Suprapubic skin (tissue), 4 donors: ENCODE results near the gene FASN. TPM values are rescaled to one million over a fixed set of nuclear protein-coding genes. Genes with fewer than 3 reads are reported as not detected.
A peak's percentile ranks its signal among the peaks of the same experiment; 100 is the strongest.

ENCODE experiments used
- DNase-seq, 2 donors: peaks; one replicate each; pipeline ENCODE4 v3.0.0-alpha.2; 2019; ENCODE audit warnings: low spot score in 2 of 2
- H3K27ac ChIP-seq: fragments of 200-600 bp; sonication (generic); one replicate; pipeline ENCODE4 v1.5.1; 2019
- H3K27me3 ChIP-seq: fragments of 200-600 bp; sonication (generic); one replicate; pipeline ENCODE4 v1.5.1; 2019
- H3K36me3 ChIP-seq: fragments of 200-600 bp; sonication (generic); one replicate; pipeline ENCODE4 v1.5.1; 2019
- H3K4me1 ChIP-seq: fragments of 200-600 bp; sonication (generic); one replicate; pipeline ENCODE4 v1.5.1; 2019
- H3K4me3 ChIP-seq: fragments of 200-600 bp; sonication (generic); one replicate; pipeline ENCODE4 v1.5.1; 2019; ENCODE audit warnings: mild to moderate bottlenecking
- H3K9me3 ChIP-seq: fragments of 200-600 bp; sonication (generic); one replicate; pipeline ENCODE4 v1.5.1; 2019
- EP300 ChIP-seq: sonication (generic); formaldehyde crosslinking; IDR thresholded peaks from one replicate; pipeline ENCODE4 v1.6.1; 2017; ENCODE audit warnings: antibody characterized with exemption
- POLR2A ChIP-seq, 2 donors: fragments of 450-650 bp; IDR thresholded peaks; one replicate each; pipeline ENCODE4 v1.6.1; 2017; ENCODE audit warnings: antibody characterized with exemption in 2 of 2, mild to moderate bottlenecking in 2 of 2, moderate library complexity in 2 of 2
- POLR2AphosphoS5 ChIP-seq, 3 donors: sonication (generic); formaldehyde crosslinking; IDR thresholded peaks; one replicate each; pipeline ENCODE4 v1.6.1; 2017; ENCODE audit warnings: antibody characterized with exemption in 3 of 3
- WGBS: methylation state at CpG from one replicate; pipeline ENCODE4 v1.1.5; 2018; 5-methylcytosine and 5-hydroxymethylcytosine counted together
- total RNA-seq, 4 donors: library from RNA; depleted of rRNA; stranded (reverse); fragments of >200 nt; gene quantifications; one replicate each; pipeline ENCODE4 v1.1.0, GENCODE V29; 2016
- TF ChIP-seq, protein P1 (sequence below), 2 donors: fragments of 200-600 bp in 1 of 2; fragments of 450-650 bp in 1 of 2; sonication (generic) in 1 of 2; IDR thresholded peaks; one replicate each; pipeline ENCODE4 v1.5.1; 2016 to 2019; ENCODE audit warnings: antibody characterized with exemption in 2 of 2, mild to moderate bottlenecking in 1 of 2, moderate library complexity in 1 of 2

Gene FASN
- total RNA-seq, 4 donors from 2014 or later, result 278 to 464 (median 359) TPM

DNA sequence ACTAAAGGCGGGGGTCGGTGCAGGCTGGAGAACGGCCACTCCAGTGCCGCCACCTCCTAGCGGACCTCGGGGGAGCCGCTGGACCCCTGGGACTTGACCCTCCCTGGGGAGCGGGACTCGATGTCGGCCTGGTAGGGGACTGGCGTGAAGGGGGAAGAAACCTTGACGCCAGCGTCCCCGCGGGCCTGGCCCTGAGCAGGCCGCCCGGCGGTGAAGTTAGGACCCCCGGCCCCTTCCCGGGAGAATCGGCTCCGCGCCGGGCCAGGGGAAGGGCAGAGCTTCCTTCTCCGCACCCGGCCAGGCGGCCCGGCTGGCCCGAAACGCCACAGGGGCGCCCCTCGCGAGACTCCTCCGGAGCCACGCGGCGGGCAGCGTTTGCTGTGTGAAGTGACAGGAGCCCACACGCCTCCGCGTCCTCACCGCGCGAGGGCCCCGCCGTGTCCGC lies 32.8 kb downstream of the FASN start:
- no peaks in the 10 kb centered on the region for H3K9me3 ChIP-seq
- TF ChIP-seq, protein P1, sequence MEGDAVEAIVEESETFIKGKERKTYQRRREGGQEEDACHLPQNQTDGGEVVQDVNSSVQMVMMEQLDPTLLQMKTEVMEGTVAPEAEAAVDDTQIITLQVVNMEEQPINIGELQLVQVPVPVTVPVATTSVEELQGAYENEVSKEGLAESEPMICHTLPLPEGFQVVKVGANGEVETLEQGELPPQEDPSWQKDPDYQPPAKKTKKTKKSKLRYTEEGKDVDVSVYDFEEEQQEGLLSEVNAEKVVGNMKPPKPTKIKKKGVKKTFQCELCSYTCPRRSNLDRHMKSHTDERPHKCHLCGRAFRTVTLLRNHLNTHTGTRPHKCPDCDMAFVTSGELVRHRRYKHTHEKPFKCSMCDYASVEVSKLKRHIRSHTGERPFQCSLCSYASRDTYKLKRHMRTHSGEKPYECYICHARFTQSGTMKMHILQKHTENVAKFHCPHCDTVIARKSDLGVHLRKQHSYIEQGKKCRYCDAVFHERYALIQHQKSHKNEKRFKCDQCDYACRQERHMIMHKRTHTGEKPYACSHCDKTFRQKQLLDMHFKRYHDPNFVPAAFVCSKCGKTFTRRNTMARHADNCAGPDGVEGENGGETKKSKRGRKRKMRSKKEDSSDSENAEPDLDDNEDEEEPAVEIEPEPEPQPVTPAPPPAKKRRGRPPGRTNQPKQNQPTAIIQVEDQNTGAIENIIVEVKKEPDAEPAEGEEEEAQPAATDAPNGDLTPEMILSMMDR (IDR thresholded peaks at IDR 0.05), result no peak
- no peak for TF ChIP-seq EP300
- no peak for TF ChIP-seq POLR2A (IDR thresholded peaks at IDR 0.05)
- no peak for TF ChIP-seq POLR2AphosphoS5 (IDR thresholded peaks at IDR 0.05)
- WGBS, result 0% methylated on average over 12 of the region's 47 CpGs
- no peaks in the 10 kb centered on the region for H3K27me3 ChIP-seq
- DNase-seq, result no peak
- H3K36me3 ChIP-seq, result peaks cover 37% of the 10 kb centered on the region
- H3K27ac ChIP-seq, result peak overlapping the region; percentile 85
- H3K4me3 ChIP-seq, result peak overlapping the region; percentile 96
- H3K4me1 ChIP-seq, result peaks cover 38% of the 10 kb centered on the region

GRCh38 chr17:82064433-82065192 lies 33.4 kb downstream of the FASN start:
- Histone ChIP-seq H3K36me3 (peaks cover 43% of the 10 kb centered on the region), H3K9me3 (no peaks in the 10 kb centered on the region), H3K4me3 (peak overlapping the region; percentile 96), H3K27ac (peak overlapping the region; percentile 85), H3K4me1 (peaks cover 38% of the 10 kb centered on the region), H3K27me3 (no peaks in the 10 kb centered on the region)
- no peak for TF ChIP-seq POLR2A (IDR thresholded peaks at IDR 0.05)
- TF ChIP-seq EP300, result no peak
- TF ChIP-seq, protein P1 (IDR thresholded peaks at IDR 0.05), result no peak
- no peak for TF ChIP-seq POLR2AphosphoS5 (IDR thresholded peaks at IDR 0.05)
- WGBS, result 12% methylated on average over 7 of the region's 36 CpGs
- DNase-seq, result no peak

DNA sequence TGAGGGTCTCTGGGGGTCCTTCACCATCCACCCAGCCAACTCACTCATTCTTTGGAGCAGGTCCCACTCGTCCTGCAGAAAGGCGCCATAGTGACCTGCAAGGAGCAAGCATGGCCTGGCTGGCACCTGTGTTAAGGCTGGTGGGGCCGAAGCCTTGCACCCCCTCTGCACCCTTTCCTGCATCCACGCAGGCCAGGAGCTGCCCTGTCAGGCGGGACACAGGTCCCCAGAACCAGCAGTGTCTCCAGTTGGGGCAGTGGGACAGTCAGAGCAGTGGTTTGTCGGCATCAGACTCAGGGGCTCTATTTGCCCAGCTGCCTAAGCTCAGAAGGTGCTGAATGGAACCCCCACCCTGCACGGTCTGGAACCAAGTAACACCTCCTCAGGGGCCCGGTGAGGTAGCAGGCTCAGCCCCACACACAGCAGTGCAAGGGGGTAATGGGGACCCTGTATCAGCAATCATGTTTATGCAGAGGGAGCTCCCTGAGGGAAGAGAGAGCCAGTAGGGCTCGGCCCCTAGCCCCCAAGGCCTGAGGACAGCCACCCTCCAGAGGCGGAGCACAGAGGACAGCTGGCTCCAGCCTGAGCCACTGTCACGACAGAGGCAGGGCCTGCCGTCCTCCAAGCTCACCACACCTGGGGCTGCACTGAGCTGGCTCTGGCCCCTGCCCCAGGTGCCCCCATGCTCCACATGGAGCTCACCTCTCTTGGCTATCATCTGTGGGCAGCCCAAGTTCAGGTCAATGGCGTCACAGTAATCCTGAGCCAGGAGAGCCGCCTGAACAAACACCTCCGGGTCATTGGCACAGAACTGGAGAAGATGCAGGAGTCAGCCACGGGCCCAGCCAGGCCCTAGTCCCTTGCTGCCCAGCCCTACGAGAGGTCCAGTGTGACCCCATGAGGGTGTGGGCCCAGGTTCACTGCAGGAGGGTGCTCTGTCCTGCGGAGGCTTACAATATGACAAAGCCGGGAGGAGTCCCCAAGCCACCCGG lies 34.3 kb downstream of the FASN start:
- Histone ChIP-seq H3K4me1 (peaks cover 38% of the 10 kb centered on the region), H3K27ac (peak overlapping the region; percentile 11), H3K27me3 (no peaks in the 10 kb centered on the region), H3K9me3 (no peaks in the 10 kb centered on the region), H3K36me3 (peaks cover 52% of the 10 kb centered on the region), H3K4me3 (peak overlapping the region; percentile 96)
- no peak for DNase-seq
- TF ChIP-seq EP300 (no peak), POLR2AphosphoS5 (IDR thresholded peaks at IDR 0.05) (no peak), POLR2A (IDR thresholded peaks at IDR 0.05) (no peak)
- TF ChIP-seq, protein P1 (IDR thresholded peaks at IDR 0.05), result no peak
- 75% methylated on average over 11 of the region's 20 CpGs for WGBS

DNA sequence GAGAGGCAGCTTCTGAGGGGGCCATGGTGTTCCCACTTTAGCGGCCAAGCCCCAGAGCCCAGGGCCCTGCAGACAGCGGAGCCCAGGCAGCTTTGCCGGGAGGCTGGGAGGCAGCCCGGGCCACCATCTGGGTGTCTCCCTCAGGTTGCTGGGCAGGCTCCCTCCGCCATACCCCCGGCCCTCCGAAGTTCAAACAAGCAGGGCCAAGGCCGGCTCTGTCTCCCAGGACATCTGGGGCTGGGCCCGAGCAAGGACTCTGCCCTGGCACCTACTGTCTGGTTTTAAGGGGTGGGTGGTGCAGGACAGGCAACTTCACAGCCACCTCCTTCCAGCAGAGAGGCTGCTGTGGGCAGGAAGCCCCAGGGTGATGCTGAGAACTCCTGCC lies 35.1 kb downstream of the FASN start:
- peaks cover 38% of the 10 kb centered on the region for H3K4me1 ChIP-seq
- H3K27ac ChIP-seq, result no peak overlapping the region
- H3K36me3 ChIP-seq, result peaks cover 60% of the 10 kb centered on the region

More for the DNA sequence above, 35.1 kb downstream of the FASN start:
- H3K9me3 ChIP-seq, result no peaks in the 10 kb centered on the region
- no peaks in the 10 kb centered on the region for H3K27me3 ChIP-seq
- H3K4me3 ChIP-seq, result no peak overlapping the region
- no peak for DNase-seq
- 86% methylated on average over 5 of the region's 9 CpGs for WGBS
- no peak for TF ChIP-seq POLR2AphosphoS5 (IDR thresholded peaks at IDR 0.05)
- TF ChIP-seq, protein P1 (IDR thresholded peaks at IDR 0.05), result no peak
- no peak for TF ChIP-seq POLR2A (IDR thresholded peaks at IDR 0.05)
- no peak for TF ChIP-seq EP300
